HCT116 (cell line): ENCODE results near the gene ANKIB1. TPM values are rescaled to one million over a fixed set of nuclear protein-coding genes. Genes with fewer than 3 reads are reported as not detected.

Experiments
- ATAC-seq: fragments of 200-7000 bp; cut with Tn5 transposase; 2 replicates; pipeline ENCODE4 v1.9.1; 2020; ENCODE audit warnings: mild to moderate bottlenecking, moderate library complexity
- BruUV-seq: library from RNA; stranded (reverse); fragments of 400-500 nt; replicated peaks from 2 replicates; lab custom pipeline; 2021; lab: Mats Ljungman, UMichigan
- CTCF ChIA-PET: fragments of 300-600 bp; sonication (Branson Sonifier 250); formaldehyde crosslinking; loops from one replicate; lab custom pipeline; 2021; ENCODE audit warnings: antibody characterized with exemption; lab: Charles Lee
- POLR2A ChIA-PET: fragments of 300-600, 350-600 bp; sonication (Branson Sonifier 250); formaldehyde crosslinking; loops from one replicate; lab custom pipeline; 2021; ENCODE audit warnings: antibody characterized with exemption; lab: Charles Lee
- RAD21 ChIA-PET, 2 experiments: fragments of 300-600 bp; sonication (Branson Sonifier 250); formaldehyde crosslinking; loops; one replicate each; lab custom pipeline; 2023; ENCODE audit warnings: low total read pairs in 2 of 2; ENCODE audit not compliant: uncharacterized antibody in 2 of 2, unreplicated experiment in 2 of 2, low non-redundant PET in 1 of 2; lab: Charles Lee
- DNase-seq: peaks from one replicate; pipeline ENCODE4 v3.0.0-alpha.2; 2010; ENCODE audit warnings: low read depth, low spot score
- H2AFZ ChIP-seq: fragments of 200-600 bp; shearing (Covaris generic), sonication (generic); 2 replicates; pipeline ENCODE4 v1.6.1; 2017; ENCODE audit warnings: low read depth, mixed run types, mixed read lengths, antibody characterized with exemption, low read length; ENCODE audit not compliant: poor library complexity, severe bottlenecking
- H3K27ac ChIP-seq: 2 replicates; pipeline ENCODE4 v1.5.1; 2012; ENCODE audit warnings: low read depth, low read length
- H3K27me3 ChIP-seq: fragments of 200-600 bp; sonication (generic); 2 replicates; pipeline ENCODE4 v1.6.1; 2016; ENCODE audit warnings: mixed run types, low read length, mixed read lengths; ENCODE audit not compliant: insufficient read depth
- H3K36me3 ChIP-seq, 2 experiments: fragments of 200-500 bp in 1 of 2; fragments of 200-600 bp in 1 of 2; sonication (Bioruptor generic) in 1 of 2; sonication (generic) in 1 of 2; 2 replicates each; pipeline versions ENCODE4 v1.5.1 to v1.6.1; 2014 to 2016; ENCODE audit warnings: low read length in 2 of 2, inconsistent platforms in 1 of 2, mixed read lengths in 1 of 2, mixed run types in 1 of 2; ENCODE audit not compliant: insufficient read depth in 2 of 2, control insufficient read depth in 1 of 2
- H3K4me1 ChIP-seq, 2 experiments: fragments of 200-600 bp in 1 of 2; sonication (generic) in 1 of 2; 2 replicates each; pipeline versions ENCODE4 v1.5.1 to v1.6.1; 2012 to 2017; ENCODE audit warnings: low read length in 2 of 2, inconsistent platforms in 1 of 2, mild to moderate bottlenecking in 1 of 2, mixed read lengths in 1 of 2, mixed run types in 1 of 2, moderate library complexity in 1 of 2; ENCODE audit not compliant: insufficient read depth in 2 of 2, control insufficient read depth in 1 of 2
- H3K4me2 ChIP-seq: fragments of 200-600 bp; sonication (generic); 2 replicates; pipeline ENCODE4 v1.6.1; 2017; ENCODE audit warnings: mixed run types, low read length, mixed read lengths
- H3K4me3 ChIP-seq, 2 experiments: fragments of 200-600 bp in 1 of 2; sonication (generic) in 1 of 2; replicated peaks in 1 of 2; 2 replicates each; pipeline ENCODE4 v1.5.1; 2011 to 2016; ENCODE audit warnings: low read length in 2 of 2, control low read depth in 1 of 2, low read depth in 1 of 2, mild to moderate bottlenecking in 1 of 2, mixed read lengths in 1 of 2, mixed run types in 1 of 2
- H3K79me2 ChIP-seq: fragments of 200-600 bp; sonication (generic); 2 replicates; pipeline ENCODE4 v1.6.1; 2017; ENCODE audit warnings: mild to moderate bottlenecking, mixed run types, low read length, moderate library complexity, mixed read lengths; ENCODE audit not compliant: insufficient read depth
- H3K9ac ChIP-seq: fragments of 200-600 bp; sonication (generic); 2 replicates; pipeline ENCODE4 v1.6.1; 2016; ENCODE audit warnings: low read length, mixed read lengths
- H3K9me2 ChIP-seq: fragments of 200-600 bp; sonication (generic), shearing (Covaris generic); 2 replicates; pipeline ENCODE4 v1.6.1; 2017; ENCODE audit warnings: mixed run types, mild to moderate bottlenecking, moderate library complexity; ENCODE audit not compliant: insufficient read depth
- H3K9me3 ChIP-seq, 2 experiments: fragments of 200-500 bp in 1 of 2; fragments of 200-600 bp in 1 of 2; sonication (Bioruptor generic) in 1 of 2; sonication (generic) in 1 of 2; 2 replicates each; pipeline ENCODE4 v1.6.1; 2014 to 2017; ENCODE audit warnings: low read length in 2 of 2, mixed read lengths in 2 of 2, inconsistent platforms in 1 of 2, low read depth in 1 of 2, mild to moderate bottlenecking in 1 of 2, mixed run types in 1 of 2, moderate library complexity in 1 of 2; ENCODE audit not compliant: control insufficient read depth in 1 of 2, insufficient read depth in 1 of 2
- H4K20me1 ChIP-seq: fragments of 200-600 bp; sonication (generic), shearing (Covaris generic); 2 replicates; pipeline ENCODE4 v1.6.1; 2017; ENCODE audit warnings: mixed run types, mild to moderate bottlenecking, moderate library complexity; ENCODE audit not compliant: insufficient read depth
- ATF3 ChIP-seq: IDR thresholded peaks from 2 replicates; pipeline ENCODE4 v1.6.1; 2012
- CBX3 ChIP-seq: IDR thresholded peaks from 2 replicates; pipeline ENCODE4 v1.6.1; 2012; ENCODE audit warnings: low read depth
- CEBPB ChIP-seq: IDR thresholded peaks from 2 replicates; pipeline ENCODE4 v1.6.1; 2012; ENCODE audit warnings: low read depth
- CTCF ChIP-seq, 3 experiments: fragments of 200-600 bp in 1 of 3; sonication (generic) in 1 of 3; IDR thresholded peaks in 2 of 3; conservative IDR thresholded peaks in 1 of 3; 2 replicates each; pipeline ENCODE4 v1.5.1; 2012 to 2017; ENCODE audit warnings: low read depth in 2 of 3, low read length in 2 of 3, antibody characterized with exemption in 1 of 3, borderline replicate concordance in 1 of 3, control low read depth in 1 of 3, mild to moderate bottlenecking in 1 of 3, mixed read lengths in 1 of 3, mixed run types in 1 of 3, moderate library complexity in 1 of 3; ENCODE audit not compliant: insufficient read depth in 1 of 3
- EGR1 ChIP-seq: IDR thresholded peaks from 2 replicates; pipeline ENCODE4 v1.6.1; 2012; ENCODE audit warnings: low read depth
- EZH2 ChIP-seq: fragments of 200-600 bp; sonication (generic); IDR thresholded peaks from 2 replicates; pipeline ENCODE4 v1.6.1; 2017; ENCODE audit warnings: antibody characterized with exemption, mixed run types
- EZH2phosphoT487 ChIP-seq: fragments of 200-600 bp; IDR thresholded peaks from 2 replicates; pipeline ENCODE4 v1.6.1; 2018; ENCODE audit warnings: antibody characterized with exemption, borderline replicate concordance
- MAX ChIP-seq: IDR thresholded peaks from 2 replicates; pipeline ENCODE4 v1.6.1; 2012
- POLR2AphosphoS5 ChIP-seq: IDR thresholded peaks from 2 replicates; pipeline ENCODE4 v1.6.1; 2011; ENCODE audit warnings: mild to moderate bottlenecking, low read depth, low read length, moderate library complexity
- RAD21 ChIP-seq: IDR thresholded peaks from 2 replicates; pipeline ENCODE4 v1.6.1; 2012; ENCODE audit warnings: low read depth, mild to moderate bottlenecking
- SIN3A ChIP-seq: IDR thresholded peaks from 2 replicates; pipeline ENCODE4 v1.6.1; 2012; ENCODE audit warnings: low read depth
- SP1 ChIP-seq: IDR thresholded peaks from 2 replicates; pipeline ENCODE4 v1.6.1; 2012; ENCODE audit warnings: low read depth
- SRF ChIP-seq: IDR thresholded peaks from 2 replicates; pipeline ENCODE4 v1.6.1; 2012; ENCODE audit warnings: low read depth
- ZBTB33 ChIP-seq: IDR thresholded peaks from 2 replicates; pipeline ENCODE4 v1.6.1; 2011; ENCODE audit warnings: mild to moderate bottlenecking, low read length, moderate library complexity; ENCODE audit not compliant: insufficient replicate concordance; ENCODE audit errors: extremely low read depth
- ZFX ChIP-seq: fragments of 450-650 bp; IDR thresholded peaks from 2 replicates; pipeline ENCODE4 v1.6.1; 2017
- ZNF274 ChIP-seq: fragments of 200-500 bp; sonication (Bioruptor generic); IDR thresholded peaks from 2 replicates; pipeline ENCODE4 v1.6.1; 2014; ENCODE audit warnings: mild to moderate bottlenecking, low read depth, low read length, inconsistent platforms
- intact Hi-C: fragments of 100-400 bp; cut with micrococcal nuclease; formaldehyde crosslinking; loops from 2 replicates; pipeline ENCODE4 v1.10.0; 2022
- total RNA-seq: library from RNA; stranded (reverse); gene quantifications from one replicate; pipeline ENCODE4 v1.2.1, GENCODE V29; 2021; ENCODE audit not compliant: unreplicated experiment

Gene ANKIB1
- total RNA-seq, 1 experiment from 2014 or later: 41.2 TPM

- no peaks in the 10 kb centered on the region; a peak in 2 of 4 replicates for H3K36me3 ChIP-seq
- ChIA-PET POLR2A (no interaction called here), RAD21 (no interaction called here), CTCF (no interaction called here)
- H3K79me2 ChIP-seq: no peaks in the 10 kb centered on the region
- no peak overlapping the region for H3K9ac ChIP-seq
- intact Hi-C loops: no loop called here
- no peaks in the 10 kb centered on the region for H4K20me1 ChIP-seq
- no peak for TF ChIP-seq RAD21
- TF ChIP-seq CBX3: no peak
- TF ChIP-seq CTCF (IDR thresholded peaks at IDR 0.05 in 2 of 3, conservative IDR thresholded peaks at IDR 0.05 in 1 of 3; ENCODE audit: borderline replicate concordance in 1 of 3, insufficient read depth in 1 of 3, low read depth in 2 of 3, low read length in 2 of 3): no peak
- no peak for TF ChIP-seq CEBPB
- no peak for TF ChIP-seq EGR1
- TF ChIP-seq SIN3A: no peak
- no peak for TF ChIP-seq EZH2phosphoT487
- TF ChIP-seq ATF3: no peak
- TF ChIP-seq ZNF274: no peak
- no peak for TF ChIP-seq SRF
- TF ChIP-seq ZBTB33: no peak
- TF ChIP-seq POLR2AphosphoS5: no peak
- no peak for TF ChIP-seq EZH2
- TF ChIP-seq MAX: no peak
- TF ChIP-seq SP1: no peak
- no peak for TF ChIP-seq ZFX
- no peak overlapping the region for H2AFZ ChIP-seq
- H3K4me1 ChIP-seq: no peaks in the 10 kb centered on the region
- H3K9me2 ChIP-seq: no peaks in the 10 kb centered on the region
- no peak overlapping the region for H3K4me2 ChIP-seq
- H3K4me3 ChIP-seq: no peak overlapping the region
- ATAC-seq (no peak), DNase-seq (no peak)
- no peaks in the 10 kb centered on the region for H3K27me3 ChIP-seq
- no peaks in the 10 kb centered on the region for H3K9me3 ChIP-seq
- no peak overlapping the region for H3K27ac ChIP-seq
- no TSS peak for BruUV-seq
Observed at GRCh38 chr7:92356406-92356805, 110.6 kb downstream of the ANKIB1 start.
